Medulla oblongata (tissue), 1 donor: ENCODE measurements around the gene NCOA4.
A peak's percentile ranks its signal among the peaks of the same experiment; 100 is the strongest.
"Not testable (repeated sequence)": the region's sequence is repeated elsewhere in the genome, so short reads cannot be mapped to it uniquely, and the experiment has no call there.

ENCODE experiments used
- DNase-seq: peaks from one replicate; pipeline ENCODE4 v3.0.0-alpha.2; 2015; ENCODE audit errors: extremely low spot score

Gene NCOA4

GRCh38 chr10:45983538-45984186 is 46.8 kb downstream of the NCOA4 start:
- DNase-seq = peak; percentile 60

DNA sequence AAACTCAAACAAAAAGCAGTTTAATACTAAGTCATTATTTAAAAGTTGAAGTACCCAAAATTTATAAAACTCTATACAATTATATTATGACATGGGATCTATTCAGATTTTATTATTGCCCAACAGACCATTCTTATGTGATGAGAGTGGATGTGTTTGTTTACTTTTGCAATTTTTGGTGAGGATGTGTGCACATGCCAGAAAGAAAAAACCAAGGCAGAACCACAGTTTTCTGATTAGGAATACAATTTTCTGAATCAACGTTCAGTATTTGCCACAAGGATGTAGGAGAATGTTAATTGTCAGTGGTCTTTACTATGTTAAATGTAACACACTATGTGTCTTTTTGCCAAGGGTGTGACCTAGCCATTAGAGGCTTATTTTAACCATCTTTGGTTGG is 49.1 kb downstream of the NCOA4 start:
- DNase-seq = not testable (repeated sequence)

DNA sequence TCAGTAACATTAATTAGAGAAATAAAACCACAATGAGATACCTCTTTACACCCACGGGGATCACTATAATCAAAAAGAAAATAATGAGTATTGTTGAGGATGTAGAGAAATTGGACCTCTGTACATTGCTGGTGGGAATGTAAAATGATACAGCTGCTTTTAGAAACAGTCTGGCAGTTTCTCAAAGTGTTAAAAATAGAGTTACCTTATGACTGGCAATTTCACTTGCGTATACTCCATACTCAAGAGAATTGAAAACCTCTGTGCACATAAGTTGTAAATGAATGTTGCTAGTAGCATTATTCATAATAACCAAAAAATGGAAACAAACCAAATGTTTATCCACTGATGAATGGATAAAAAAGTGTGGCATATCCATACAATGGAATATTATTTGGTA is 51.9 kb downstream of the NCOA4 start:
- not testable (repeated sequence) for DNase-seq

GRCh38 chr10:45974041-45974440 is 56.4 kb downstream of the NCOA4 start:
- not testable (repeated sequence) for DNase-seq

DNA sequence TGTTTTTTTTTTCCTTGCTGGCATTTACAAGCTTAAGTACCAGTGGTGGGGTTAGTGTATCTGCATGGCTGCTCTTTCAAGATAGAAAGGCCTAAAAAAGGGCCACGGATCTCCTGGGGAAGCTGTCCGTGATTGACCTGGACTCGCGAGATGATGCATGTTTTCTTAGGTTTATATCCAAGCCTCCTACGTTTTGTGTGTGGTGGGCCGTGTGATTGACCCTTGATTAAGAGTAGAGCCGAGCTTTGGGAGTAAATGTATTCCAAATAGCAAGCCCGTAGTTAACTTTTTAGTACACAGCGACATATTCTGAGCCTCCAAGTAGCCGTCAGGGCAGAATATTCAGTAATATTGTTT is 57.6 kb downstream of the NCOA4 start:
- not testable (repeated sequence) for DNase-seq

DNA sequence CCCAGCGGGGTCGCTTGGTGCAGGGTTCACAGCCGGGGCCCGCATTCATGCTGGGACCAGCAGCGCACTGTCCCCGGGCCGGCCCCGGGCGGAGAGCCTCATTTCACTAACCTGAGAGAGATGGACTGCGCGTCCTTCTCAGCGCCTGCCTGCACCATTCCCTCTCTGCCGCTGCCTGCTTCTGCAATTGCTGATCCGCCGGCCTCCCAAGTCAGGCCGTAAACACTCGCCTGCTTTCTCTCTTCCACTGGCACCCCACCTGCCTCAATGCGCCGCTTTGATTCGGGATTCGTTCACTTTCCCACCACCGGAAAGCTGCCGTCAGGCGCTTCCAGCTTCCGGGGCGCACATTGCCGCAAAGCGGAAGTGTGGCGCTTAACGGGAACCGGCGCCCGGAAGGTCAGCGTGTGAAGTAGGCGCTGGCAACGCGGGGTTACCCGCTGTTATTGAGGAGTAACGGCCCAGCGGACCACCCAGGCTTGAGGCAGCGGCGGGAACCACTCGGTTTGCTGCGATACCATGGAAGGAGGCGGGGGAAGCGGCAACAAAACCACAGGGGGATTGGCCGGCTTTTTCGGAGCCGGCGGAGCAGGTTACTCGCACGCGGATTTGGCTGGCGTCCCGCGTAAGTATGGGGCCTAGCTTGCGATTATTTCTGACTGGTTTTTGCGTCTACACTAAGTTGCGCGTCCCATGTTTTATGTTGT is 58.2 kb downstream of the NCOA4 start, which contains the start of gene TIMM23:
Gene TIMM23, plus strand, starts transcription at position 384 of the 707 bp plus-strand sequence. Its CDS starts 136 bp downstream, at position 520.
- DNase-seq = peak; percentile 87

- not testable (repeated sequence) for DNase-seq
These were observed 58.7 kb downstream of the NCOA4 start for GRCh38 chr10:45971742-45972105.

DNA sequence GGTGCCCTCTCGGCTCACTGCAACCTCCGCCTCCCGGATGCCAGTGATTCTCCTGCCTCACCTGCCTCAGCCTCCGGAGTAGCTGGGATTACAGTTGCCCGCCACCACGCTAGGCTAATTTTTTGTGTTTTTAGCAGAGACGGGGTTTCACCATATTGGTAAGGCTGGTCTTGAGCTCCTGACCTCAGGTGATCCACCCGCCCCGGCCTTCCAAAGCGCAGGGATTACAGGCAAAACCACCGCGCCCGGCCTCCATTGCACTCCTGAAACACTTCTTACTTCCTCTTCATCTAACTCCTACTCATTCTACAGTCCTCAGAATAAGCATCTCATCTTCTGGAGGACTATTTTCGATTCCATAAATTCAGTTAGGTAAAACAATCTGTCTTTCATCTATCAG is 59.4 kb downstream of the NCOA4 start:
- DNase-seq = not testable (repeated sequence)

DNA sequence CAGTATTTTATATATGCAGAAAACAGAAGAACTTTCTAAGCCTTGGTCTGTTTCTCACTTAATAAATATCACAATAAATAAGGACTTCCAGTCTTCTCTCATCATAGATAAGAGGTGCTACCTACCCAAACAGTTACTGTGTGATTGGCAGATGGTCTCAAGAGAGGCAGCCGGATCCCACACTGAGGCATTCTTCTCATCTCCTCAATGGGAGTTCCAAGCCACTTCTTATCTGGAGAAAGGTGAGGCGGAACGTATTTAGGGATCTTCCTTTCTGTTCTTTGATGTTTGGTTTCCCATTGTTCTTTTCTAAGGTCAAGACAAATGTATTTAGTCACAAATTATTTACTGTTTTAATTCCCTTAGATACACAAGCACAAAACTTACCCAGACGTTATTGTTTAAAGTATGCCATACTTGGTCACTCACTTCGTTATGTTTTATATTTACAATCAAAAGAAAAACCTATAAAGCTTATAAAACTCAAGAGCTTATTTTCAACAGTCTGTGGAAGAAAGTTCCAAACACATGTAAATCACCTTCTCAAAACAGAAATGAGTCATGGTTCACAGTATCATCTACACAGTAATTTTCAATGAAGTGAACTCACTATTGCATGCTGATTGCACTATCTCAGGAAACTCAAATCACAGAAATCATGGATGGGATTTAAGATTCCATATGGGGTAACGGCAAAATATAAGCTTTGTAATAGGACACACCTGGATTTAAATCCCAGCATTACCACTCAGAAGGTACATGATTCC is 67.6 kb downstream of the NCOA4 start:
- not testable (repeated sequence) for DNase-seq

- DNase-seq = not testable (repeated sequence)
These were observed 72.5 kb downstream of the NCOA4 start for GRCh38 chr10:45957928-45958327.

DNA sequence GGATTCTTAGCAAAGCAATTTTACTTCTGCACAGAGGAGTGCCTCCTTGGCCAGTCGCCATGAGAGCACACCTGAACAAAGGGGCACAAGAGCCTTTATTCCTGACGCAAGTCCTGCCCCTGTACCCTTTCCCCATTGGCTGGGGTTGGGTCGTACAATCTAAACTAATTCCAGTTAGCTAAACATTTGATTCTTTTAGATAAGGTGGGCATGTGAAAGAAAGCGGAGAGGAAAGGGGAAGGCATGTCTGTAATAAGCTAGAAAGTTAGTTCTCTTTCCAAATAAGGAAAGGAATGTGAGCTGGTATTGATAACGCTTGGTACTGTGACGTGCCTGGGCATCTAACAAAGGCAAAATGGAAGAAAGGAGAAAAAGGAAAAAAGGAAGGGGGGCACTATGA is 73.8 kb downstream of the NCOA4 start:
- not testable (repeated sequence) for DNase-seq
